K562 (cell line): Measurements from ENCODE around the gene NR1D1. TPM values are rescaled to one million over a fixed set of nuclear protein-coding genes. Genes with fewer than 3 reads are reported as not detected.

ENCODE experiments used
- CXXC5 ChIP-seq: fragments of 250-450 bp; sonication (Bioruptor Pico); IDR thresholded peaks from 2 replicates; pipeline ENCODE4 v1.8.0; 2022; ENCODE audit warnings: inconsistent platforms, mild to moderate bottlenecking, moderate library complexity
- EP400 ChIP-seq: fragments of 450-650 bp; IDR thresholded peaks from 2 replicates; pipeline ENCODE4 v1.6.1; 2017; ENCODE audit warnings: antibody characterized with exemption, mild to moderate bottlenecking, moderate library complexity
- GABPB1 ChIP-seq: sonication (generic); formaldehyde crosslinking; IDR thresholded peaks from 2 replicates; pipeline ENCODE4 v1.8.0; 2022; ENCODE audit warnings: mild to moderate bottlenecking, missing genetic modification reagents
- GTF2E2 ChIP-seq: fragments of 200-800 bp; sonication (Bioruptor generic); IDR thresholded peaks from 2 replicates; pipeline ENCODE4 v1.6.1; 2016; ENCODE audit warnings: missing genetic modification characterization, missing compliant biosample characterization
- LEF1 ChIP-seq: fragments of 450-650 bp; IDR thresholded peaks from 2 replicates; pipeline ENCODE4 v1.6.1; 2016; ENCODE audit warnings: mild to moderate bottlenecking
- MEIS2 ChIP-seq: fragments of 450-650 bp; IDR thresholded peaks from 2 replicates; pipeline ENCODE4 v1.6.1; 2014; ENCODE audit warnings: mild to moderate bottlenecking; ENCODE audit not compliant: partially characterized antibody
- RAD21 ChIP-seq, 2 experiments: fragments of 250-450 bp in 1 of 2; fragments of 450-650 bp in 1 of 2; sonication (Bioruptor Pico) in 1 of 2; formaldehyde crosslinking in 1 of 2; IDR thresholded peaks in 1 of 2; conservative IDR thresholded peaks in 1 of 2; 2 replicates each; pipeline versions ENCODE4 v1.4.0 to v1.8.0; 2020 to 2022; ENCODE audit warnings: mild to moderate bottlenecking in 2 of 2, moderate library complexity in 1 of 2
- RBM39 ChIP-seq: fragments of 200-400 bp; formaldehyde crosslinking; optimal IDR thresholded peaks from 2 replicates; pipeline ENCODE3; 2018; ENCODE audit warnings: low read depth, low read length
- SMC3 ChIP-seq: conservative IDR thresholded peaks from 2 replicates; pipeline ENCODE4 v1.6.1; 2011; ENCODE audit warnings: low read depth, low read length, improper control_type of control experiment; ENCODE audit not compliant: insufficient read depth
- SP1 ChIP-seq: sonication (generic); formaldehyde crosslinking; IDR thresholded peaks from 2 replicates; pipeline ENCODE4 v1.8.1; 2022; ENCODE audit warnings: mild to moderate bottlenecking, missing genetic modification reagents
- SRSF7 ChIP-seq: fragments of 200-400 bp; formaldehyde crosslinking; optimal IDR thresholded peaks from 2 replicates; pipeline ENCODE3; 2017; ENCODE audit warnings: mild to moderate bottlenecking, low read depth, low read length
- TAF7 ChIP-seq: fragments of 450-650 bp; IDR thresholded peaks from 2 replicates; pipeline ENCODE4 v1.6.1; 2016; ENCODE audit warnings: missing genetic modification characterization, missing compliant biosample characterization
- TBP ChIP-seq: optimal IDR thresholded peaks from 2 replicates; pipeline ENCODE3; 2011; ENCODE audit warnings: low read depth, low read length, improper control_type of control experiment
- ZKSCAN1 ChIP-seq: fragments of 150-350 bp; IDR thresholded peaks from 2 replicates; pipeline ENCODE4 v1.6.1; 2016; ENCODE audit warnings: low read depth, low read length
- ZNF3 ChIP-seq: fragments of 250-450 bp; sonication (Bioruptor Pico); IDR thresholded peaks from 2 replicates; pipeline ENCODE4 v1.5.0; 2021; ENCODE audit warnings: mild to moderate bottlenecking, moderate library complexity
- polyA plus RNA-seq, 8 experiments: library from polyadenylated mRNA; depleted of rRNA in 4 of 8; stranded (reverse) in 5 of 8; unstranded in 3 of 8; fragments of >200 nt; fragmentation: Nextera tagmentation in 2 of 8; fragmentation: Illumina TruSeq in 1 of 8; extraction: Ambion mirVana in 2 of 8; extraction: Trizol in 1 of 8; gene quantifications; 2 replicates each; pipeline versions ENCODE4 v1.2.1 to v1.2.3, GENCODE V29; 2011 to 2014; ENCODE audit warnings: inconsistent platforms in 1 of 8, missing spikeins in 1 of 8
- total RNA-seq, 7 experiments: library from RNA; depleted of rRNA in 6 of 7; stranded (reverse); fragments of >200 nt in 6 of 7; fragmentation: Illumina TruSeq in 2 of 7; extraction: Trizol in 2 of 7; gene quantifications; 2 replicates each; pipeline versions ENCODE4 v1.2.1 to v1.2.3, GENCODE V29; 2011 to 2021; ENCODE audit warnings: low replicate concordance in 1 of 7
- TF ChIP-seq, protein P1 (sequence below): fragments of 450-650 bp; formaldehyde crosslinking; IDR thresholded peaks from 2 replicates; pipeline ENCODE4 v1.4.0; 2022; ENCODE audit warnings: mild to moderate bottlenecking, moderate library complexity
- TF ChIP-seq, protein P2 (sequence below), 3 experiments: fragments of 200-800 bp in 1 of 3; fragments of 250-450 bp in 1 of 3; fragments of 450-650 bp in 1 of 3; sonication (Bioruptor Pico) in 1 of 3; sonication (Bioruptor generic) in 1 of 3; formaldehyde crosslinking in 1 of 3; IDR thresholded peaks; 2 replicates each; pipeline versions ENCODE4 v1.6.1 to v1.8.0; 2016 to 2022; ENCODE audit warnings: mild to moderate bottlenecking in 2 of 3, missing genetic modification characterization in 2 of 3, missing compliant biosample characterization in 1 of 3, moderate library complexity in 1 of 3
- TF ChIP-seq, protein P3 (sequence below), 3 experiments: IDR thresholded peaks in 2 of 3; conservative IDR thresholded peaks in 1 of 3; 2 replicates each; pipeline ENCODE4 v1.5.1; 2011 to 2012; ENCODE audit warnings: low read length in 3 of 3, mild to moderate bottlenecking in 3 of 3, control low read depth in 2 of 3, improper control_type of control experiment in 1 of 3, inconsistent platforms in 1 of 3, low read depth in 1 of 3, mixed read lengths in 1 of 3, moderate library complexity in 1 of 3; ENCODE audit not compliant: insufficient read depth in 2 of 3
- TF ChIP-seq, protein P4 (sequence below), 3 experiments: fragments of 200-800 bp in 1 of 3; sonication (Bioruptor generic) in 1 of 3; sonication (generic) in 1 of 3; formaldehyde crosslinking in 1 of 3; IDR thresholded peaks; 2 replicates each; pipeline versions ENCODE4 v1.6.1 to v1.8.0; 2016 to 2022; ENCODE audit warnings: mild to moderate bottlenecking in 2 of 3, missing compliant biosample characterization in 2 of 3, missing genetic modification characterization in 2 of 3, missing genetic modification reagents in 1 of 3

Gene NR1D1
- total and polyA plus RNA-seq, 9 of the 15 experiments (the other 6 are each of a cell fraction or from before 2014, with no cell fraction given) = 0.25 to 7.7 (median 0.65) TPM

DNA sequence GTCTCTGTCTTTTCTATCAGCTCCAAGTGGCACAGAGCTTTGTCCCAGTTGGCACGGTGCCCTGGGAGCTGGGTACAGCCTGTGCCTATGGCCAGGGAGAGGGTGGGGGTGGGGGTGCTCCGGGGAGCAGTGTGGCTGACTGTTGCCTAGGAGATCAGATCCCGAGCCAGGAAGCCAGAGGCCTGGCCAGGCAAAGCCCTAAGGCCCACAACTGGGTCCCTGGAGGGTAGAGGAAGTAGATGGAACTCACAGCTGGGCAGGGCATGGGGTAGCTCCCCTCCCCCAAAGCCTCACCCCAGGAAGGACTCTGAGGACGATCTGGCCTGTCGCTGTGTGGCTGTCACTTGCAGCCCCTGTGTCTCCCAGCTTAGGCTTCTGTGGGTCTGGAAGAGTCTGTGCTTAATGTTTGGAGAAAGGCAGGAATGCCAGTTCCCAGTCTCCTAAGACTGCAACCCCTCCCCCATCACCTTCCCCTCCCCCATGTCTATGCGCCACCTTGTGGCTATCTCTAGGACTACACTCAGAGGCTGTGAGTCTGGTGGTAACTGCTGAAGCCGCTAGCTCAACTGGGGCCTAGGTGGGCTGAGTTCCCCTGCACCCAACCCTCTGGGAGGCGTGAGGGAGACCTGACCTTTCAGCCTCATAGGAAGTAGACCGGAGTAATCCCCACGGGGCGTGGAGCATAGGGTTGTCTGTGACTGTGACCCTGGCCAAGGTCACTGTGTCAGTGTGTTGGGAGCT lies 25.0 kb downstream of the NR1D1 start (continued):
- TF ChIP-seq RBM39 = peak; percentile 77
- TF ChIP-seq RAD21 (CRISPR knock-in tag; conservative IDR thresholded peaks at IDR 0.05 in 1 of 2, IDR thresholded peaks at IDR 0.05 in 1 of 2) = peak; percentile 53 to 68
- TF ChIP-seq, protein P1, sequence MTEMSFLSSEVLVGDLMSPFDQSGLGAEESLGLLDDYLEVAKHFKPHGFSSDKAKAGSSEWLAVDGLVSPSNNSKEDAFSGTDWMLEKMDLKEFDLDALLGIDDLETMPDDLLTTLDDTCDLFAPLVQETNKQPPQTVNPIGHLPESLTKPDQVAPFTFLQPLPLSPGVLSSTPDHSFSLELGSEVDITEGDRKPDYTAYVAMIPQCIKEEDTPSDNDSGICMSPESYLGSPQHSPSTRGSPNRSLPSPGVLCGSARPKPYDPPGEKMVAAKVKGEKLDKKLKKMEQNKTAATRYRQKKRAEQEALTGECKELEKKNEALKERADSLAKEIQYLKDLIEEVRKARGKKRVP (CRISPR knock-in tag) = no peak
- no peak for TF ChIP-seq GTF2E2 (tag)
- TF ChIP-seq ZNF3 = no peak
- 0 out of 2 replicates have a peak, but pooled peaks have one; percentile 24 for TF ChIP-seq SP1 (CRISPR knock-in tag)
- TF ChIP-seq CXXC5 (CRISPR knock-in tag) = peak; percentile 51; the same call in 1 of the 2 replicates
- TF ChIP-seq TBP = peak; percentile 7
- TF ChIP-seq, protein P2, sequence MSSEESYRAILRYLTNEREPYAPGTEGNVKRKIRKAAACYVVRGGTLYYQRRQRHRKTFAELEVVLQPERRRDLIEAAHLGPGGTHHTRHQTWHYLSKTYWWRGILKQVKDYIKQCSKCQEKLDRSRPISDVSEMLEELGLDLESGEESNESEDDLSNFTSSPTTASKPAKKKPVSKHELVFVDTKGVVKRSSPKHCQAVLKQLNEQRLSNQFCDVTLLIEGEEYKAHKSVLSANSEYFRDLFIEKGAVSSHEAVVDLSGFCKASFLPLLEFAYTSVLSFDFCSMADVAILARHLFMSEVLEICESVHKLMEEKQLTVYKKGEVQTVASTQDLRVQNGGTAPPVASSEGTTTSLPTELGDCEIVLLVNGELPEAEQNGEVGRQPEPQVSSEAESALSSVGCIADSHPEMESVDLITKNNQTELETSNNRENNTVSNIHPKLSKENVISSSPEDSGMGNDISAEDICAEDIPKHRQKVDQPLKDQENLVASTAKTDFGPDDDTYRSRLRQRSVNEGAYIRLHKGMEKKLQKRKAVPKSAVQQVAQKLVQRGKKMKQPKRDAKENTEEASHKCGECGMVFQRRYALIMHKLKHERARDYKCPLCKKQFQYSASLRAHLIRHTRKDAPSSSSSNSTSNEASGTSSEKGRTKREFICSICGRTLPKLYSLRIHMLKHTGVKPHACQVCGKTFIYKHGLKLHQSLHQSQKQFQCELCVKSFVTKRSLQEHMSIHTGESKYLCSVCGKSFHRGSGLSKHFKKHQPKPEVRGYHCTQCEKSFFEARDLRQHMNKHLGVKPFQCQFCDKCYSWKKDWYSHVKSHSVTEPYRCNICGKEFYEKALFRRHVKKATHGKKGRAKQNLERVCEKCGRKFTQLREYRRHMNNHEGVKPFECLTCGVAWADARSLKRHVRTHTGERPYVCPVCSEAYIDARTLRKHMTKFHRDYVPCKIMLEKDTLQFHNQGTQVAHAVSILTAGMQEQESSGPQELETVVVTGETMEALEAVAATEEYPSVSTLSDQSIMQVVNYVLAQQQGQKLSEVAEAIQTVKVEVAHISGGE (CRISPR knock-in tag; IDR thresholded peaks at IDR 0.05) = peak in 1 of 3 experiments; percentile 36; a peak in 1 of 6 replicates
- TF ChIP-seq EP400 = peak; percentile 47; the same call in 1 of the 2 replicates
- TF ChIP-seq TAF7 (tag) = 0 out of 2 replicates have a peak, but pooled peaks have one; percentile 27
- no peak for TF ChIP-seq SRSF7
- peak; percentile 71 for TF ChIP-seq LEF1
- TF ChIP-seq, protein P3, sequence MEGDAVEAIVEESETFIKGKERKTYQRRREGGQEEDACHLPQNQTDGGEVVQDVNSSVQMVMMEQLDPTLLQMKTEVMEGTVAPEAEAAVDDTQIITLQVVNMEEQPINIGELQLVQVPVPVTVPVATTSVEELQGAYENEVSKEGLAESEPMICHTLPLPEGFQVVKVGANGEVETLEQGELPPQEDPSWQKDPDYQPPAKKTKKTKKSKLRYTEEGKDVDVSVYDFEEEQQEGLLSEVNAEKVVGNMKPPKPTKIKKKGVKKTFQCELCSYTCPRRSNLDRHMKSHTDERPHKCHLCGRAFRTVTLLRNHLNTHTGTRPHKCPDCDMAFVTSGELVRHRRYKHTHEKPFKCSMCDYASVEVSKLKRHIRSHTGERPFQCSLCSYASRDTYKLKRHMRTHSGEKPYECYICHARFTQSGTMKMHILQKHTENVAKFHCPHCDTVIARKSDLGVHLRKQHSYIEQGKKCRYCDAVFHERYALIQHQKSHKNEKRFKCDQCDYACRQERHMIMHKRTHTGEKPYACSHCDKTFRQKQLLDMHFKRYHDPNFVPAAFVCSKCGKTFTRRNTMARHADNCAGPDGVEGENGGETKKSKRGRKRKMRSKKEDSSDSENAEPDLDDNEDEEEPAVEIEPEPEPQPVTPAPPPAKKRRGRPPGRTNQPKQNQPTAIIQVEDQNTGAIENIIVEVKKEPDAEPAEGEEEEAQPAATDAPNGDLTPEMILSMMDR (IDR thresholded peaks at IDR 0.05 in 2 of 3, conservative IDR thresholded peaks at IDR 0.05 in 1 of 3; ENCODE audit: insufficient read depth in 2 of 3, low read depth in 1 of 3, low read length in 3 of 3) = peak; percentile 83 to 93 (median 86)
- peak; percentile 46; the same call in 1 of the 2 replicates for TF ChIP-seq GABPB1
- TF ChIP-seq MEIS2 = no peak
- peak; percentile 71; the same call in 1 of the 2 replicates for TF ChIP-seq ZKSCAN1
- TF ChIP-seq, protein P4, sequence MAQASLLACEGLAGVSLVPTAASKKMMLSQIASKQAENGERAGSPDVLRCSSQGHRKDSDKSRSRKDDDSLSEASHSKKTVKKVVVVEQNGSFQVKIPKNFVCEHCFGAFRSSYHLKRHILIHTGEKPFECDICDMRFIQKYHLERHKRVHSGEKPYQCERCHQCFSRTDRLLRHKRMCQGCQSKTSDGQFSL (CRISPR knock-in tag; IDR thresholded peaks at IDR 0.05) = no peak
- TF ChIP-seq, protein P4 (tag; IDR thresholded peaks at IDR 0.05) = peak; percentile 26 to 41; a peak in 2 of 4 replicates
- TF ChIP-seq SMC3 = peak; percentile 66; the same call in 1 of the 2 replicates
